Gastrocnemius medialis (tissue), 4 donors: ENCODE data around the gene TMEM164. TPM values are rescaled to one million over a fixed set of nuclear protein-coding genes. Genes with fewer than 3 reads are reported as not detected.

Experiments
- ATAC-seq, 2 donors: fragments of 150-250 bp; one replicate each; pipeline ENCODE4 v1.9.1; 2016
- DNase-seq, 2 donors: peaks; one replicate each; pipeline ENCODE4 v3.0.0-alpha.2; 2019
- H3K27ac ChIP-seq, 4 donors: fragments of 200-600 bp; sonication (generic); 1 replicate in 1 of 4; 2 replicates in 3 of 4; pipeline ENCODE4 v1.5.1; 2016 to 2018; ENCODE audit warnings: mild to moderate bottlenecking in 2 of 4, moderate library complexity in 1 of 4
- H3K27me3 ChIP-seq, 3 donors: fragments of 200-600 bp; sonication (generic) in 2 of 3; 1 replicate in 1 of 3; 2 replicates in 2 of 3; pipeline versions ENCODE4 v1.5.1 to v1.6.0; 2016 to 2019; ENCODE audit warnings: mild to moderate bottlenecking in 1 of 3, moderate library complexity in 1 of 3
- H3K36me3 ChIP-seq, 2 donors: fragments of 200-600 bp; sonication (generic) in 1 of 2; one replicate each; pipeline ENCODE4 v1.5.1; 2017 to 2018
- H3K4me1 ChIP-seq, 2 donors: fragments of 200-600 bp; sonication (generic) in 1 of 2; one replicate each; pipeline ENCODE4 v1.5.1; 2016 to 2017; ENCODE audit warnings: mild to moderate bottlenecking in 2 of 2
- H3K4me3 ChIP-seq, 4 donors: fragments of 200-600 bp; sonication (generic) in 3 of 4; 1 replicate in 1 of 4; 2 replicates in 3 of 4; pipeline ENCODE4 v1.5.1; 2016 to 2019; ENCODE audit warnings: mild to moderate bottlenecking in 2 of 4
- H3K9me3 ChIP-seq, 3 donors: fragments of 200-600 bp; sonication (generic) in 2 of 3; 1 replicate in 1 of 3; 2 replicates in 2 of 3; pipeline ENCODE4 v1.5.1; 2016 to 2019
- CTCF ChIP-seq, 5 experiments: fragments of 450-650 bp in 3 of 5; fragments of 200-600 bp in 2 of 5; sonication (generic) in 2 of 5; IDR thresholded peaks in 4 of 5; conservative IDR thresholded peaks in 1 of 5; 1 replicate in 4 of 5; 2 replicates in 1 of 5; pipeline ENCODE4 v1.5.1; 2016 to 2019; ENCODE audit warnings: antibody characterized with exemption in 5 of 5, mild to moderate bottlenecking in 3 of 5, moderate library complexity in 3 of 5
- POLR2A ChIP-seq, 2 donors: fragments of 450-650 bp; IDR thresholded peaks; one replicate each; pipeline ENCODE4 v1.6.1; 2017; ENCODE audit warnings: antibody characterized with exemption in 2 of 2, mild to moderate bottlenecking in 2 of 2, moderate library complexity in 2 of 2
- in situ Hi-C, 4 donors: fragments of 200-750 bp; cut with MboI; loops; one replicate each; pipeline versions ENCODE4 v1.15.0 to v1.8.0; 2017; ENCODE audit warnings: low sequenced_read_pairs in 4 of 4
- intact Hi-C: fragments of 100-400 bp; cut with DNase I; formaldehyde crosslinking; loops from one replicate; pipeline ENCODE4 v1.15.1; 2023; ENCODE audit warnings: low total_unique reads
- microRNA counts, 2 donors: library from miRNA; unstranded; fragments of <30 nt; microRNA quantifications; one replicate each; lab custom pipeline; 2016
- microRNA-seq, 2 donors: library from miRNA; unstranded; fragments of <30 nt; microRNA quantifications; one replicate each; pipeline ENCODE4, GENCODE V29; 2016; ENCODE audit warnings: borderline replicate concordance in 2 of 2
- total RNA-seq, 4 donors: library from RNA; depleted of rRNA; stranded (reverse); fragments of >200 nt; gene quantifications; one replicate each; pipeline versions ENCODE4 v1.1.0 to v1.2.3, GENCODE V29; 2016

The TMEM164 gene
- total RNA-seq, 4 donors from 2014 or later: 40.1 to 61.2 (median 47.3) TPM

- TF ChIP-seq POLR2A (IDR thresholded peaks at IDR 0.05): no peak
- no peak for TF ChIP-seq CTCF (IDR thresholded peaks at IDR 0.05 in 4 of 5, conservative IDR thresholded peaks at IDR 0.05 in 1 of 5)
- no peak overlapping the region for H3K4me3 ChIP-seq
- H3K9me3 ChIP-seq: no peaks in the 10 kb centered on the region
- H3K36me3 ChIP-seq: no peaks in the 10 kb centered on the region
- DNase-seq: no peak
- ATAC-seq: no peak
- H3K27ac ChIP-seq: no peak overlapping the region
- H3K4me1 ChIP-seq: no peaks in the 10 kb centered on the region
- peaks cover 0 to 6% (median 0%) of the 10 kb centered on the region in 3 donors for H3K27me3 ChIP-seq
- intact Hi-C loops (no loop called here), in situ Hi-C loops (no loop called here)
Measured at GRCh38 chrX:110224926-110225617, 222.2 kb downstream of the TMEM164 start.

GRCh38 chrX:110226931-110227330, 224.0 kb downstream of the TMEM164 start:
- in situ Hi-C loops: no loop called here
- H3K36me3 ChIP-seq: no peaks in the 10 kb centered on the region

More at GRCh38 chrX:110226931-110227330, 224.0 kb downstream of the TMEM164 start:
- no peaks in the 10 kb centered on the region for H3K9me3 ChIP-seq
- DNase-seq: no peak
- H3K27me3 ChIP-seq: peaks cover 0 to 6% (median 0%) of the 10 kb centered on the region in 3 donors
- intact Hi-C loops: no loop called here
- TF ChIP-seq CTCF (IDR thresholded peaks at IDR 0.05 in 4 of 5, conservative IDR thresholded peaks at IDR 0.05 in 1 of 5) (no peak), POLR2A (IDR thresholded peaks at IDR 0.05) (no peak)
- H3K27ac ChIP-seq: no peak overlapping the region
- H3K4me3 ChIP-seq: no peak overlapping the region
- H3K4me1 ChIP-seq: no peaks in the 10 kb centered on the region
- no peak for ATAC-seq

MicroRNA genes within 50 kb of the gene (microRNA counts, 767-probe panel; counts per million panel counts)
- microRNA hsa-miR-652-3p (lab: Ali Mortazavi, UCI): 356 to 448 counts per million in 2 donors

Small RNAs within 50 kb of the gene (microRNA-seq; reads per million reads assigned to microRNA genes)
- gene MIR3978: 0 reads per million in 2 donors
- 3,043 to 3,592 reads per million in 2 donors for gene MIR652
